Measurements from ENCODE around the gene TTC27. TPM values are rescaled to one million over a fixed set of nuclear protein-coding genes. Genes with fewer than 3 reads are reported as not detected.

The TTC27 gene
- total RNA-seq, 5 donors from 2014 or later (not counting 1 experiment from before 2014, with no cell fraction given): 17.9 to 23.3 (median 21.6) TPM

GRCh38 chr2:32858713-32859112 lies 230.9 kb downstream of the TTC27 start:
- Histone ChIP-seq H3K27ac (ENCODE audit: low read length) (no peak overlapping the region), H3K4me3 (ENCODE audit: control insufficient read depth in 1 of 2, extremely low read depth in 1 of 2, low read length in 1 of 2) (no peak overlapping the region), H3K4me1 (ENCODE audit: control insufficient read depth in 1 of 2, extremely low read depth in 1 of 2, insufficient read depth in 2 of 2, low read length in 2 of 2) (no peaks in the 10 kb centered on the region), H3K9me3 (no peaks in the 10 kb centered on the region), H3K36me3 (ENCODE audit: control insufficient read depth in 2 of 2, extremely low read depth in 1 of 2, insufficient read depth in 1 of 2, low read length in 1 of 2) (no peaks in the 10 kb centered on the region), H3K27me3 (replicated peaks in 1 of 2; ENCODE audit: control insufficient read depth in 2 of 2, extremely low read depth in 1 of 2, insufficient read depth in 2 of 2, low read length in 1 of 2) (peaks cover 0 to 19% of the 10 kb centered on the region in 2 experiments)
- ChIA-PET CTCF (no interaction called here), POLR2A (no interaction called here)
- DNase-seq: no peak
- Mint-ChIP-seq H3K9me3 (no peaks in the 10 kb centered on the region), H3K4me3 (no peak overlapping the region), H3K36me3 (no peaks in the 10 kb centered on the region), H3K27ac (no peak overlapping the region), H3K27me3 (peaks cover 11 to 18% of the 10 kb centered on the region in 2 donors), H3K4me1 (peaks cover 0 to 2% (median 0%) of the 10 kb centered on the region in 3 donors)
- WGBS (ENCODE audit: insufficient coverage): 97% methylated on average over 5 of the region's 8 CpGs
- ATAC-seq (replicated peaks in 1 of 4): no peak

- CTCF ChIA-PET: no interaction called here
- Histone ChIP-seq H3K9me3 (no peaks in the 10 kb centered on the region), H3K4me3 (ENCODE audit: control insufficient read depth in 1 of 2, extremely low read depth in 1 of 2, low read length in 1 of 2) (no peak overlapping the region), H3K4me1 (ENCODE audit: control insufficient read depth in 1 of 2, extremely low read depth in 1 of 2, insufficient read depth in 2 of 2, low read length in 2 of 2) (no peaks in the 10 kb centered on the region), H3K27me3 (replicated peaks in 1 of 2; ENCODE audit: control insufficient read depth in 2 of 2, extremely low read depth in 1 of 2, insufficient read depth in 2 of 2, low read length in 1 of 2) (peaks cover 0 to 12% of the 10 kb centered on the region in 2 experiments), H3K27ac (ENCODE audit: low read length) (no peak overlapping the region), H3K36me3 (ENCODE audit: control insufficient read depth in 2 of 2, extremely low read depth in 1 of 2, insufficient read depth in 1 of 2, low read length in 1 of 2) (no peaks in the 10 kb centered on the region)
- no peaks in the 10 kb centered on the region for H3K36me3 Mint-ChIP-seq
- H3K4me3 Mint-ChIP-seq: no peak overlapping the region
- peaks cover 0 to 2% (median 0%) of the 10 kb centered on the region in 3 donors for H3K4me1 Mint-ChIP-seq
- POLR2A ChIA-PET: no interaction called here
- H3K27me3 Mint-ChIP-seq: peaks cover 2 to 12% of the 10 kb centered on the region in 2 donors
- H3K9me3 Mint-ChIP-seq: no peaks in the 10 kb centered on the region
- no peak for ATAC-seq (replicated peaks in 1 of 4)
- H3K27ac Mint-ChIP-seq: no peak overlapping the region
- no peak for DNase-seq
These were observed 232.5 kb downstream of the TTC27 start for GRCh38 chr2:32860385-32860784.

DNA sequence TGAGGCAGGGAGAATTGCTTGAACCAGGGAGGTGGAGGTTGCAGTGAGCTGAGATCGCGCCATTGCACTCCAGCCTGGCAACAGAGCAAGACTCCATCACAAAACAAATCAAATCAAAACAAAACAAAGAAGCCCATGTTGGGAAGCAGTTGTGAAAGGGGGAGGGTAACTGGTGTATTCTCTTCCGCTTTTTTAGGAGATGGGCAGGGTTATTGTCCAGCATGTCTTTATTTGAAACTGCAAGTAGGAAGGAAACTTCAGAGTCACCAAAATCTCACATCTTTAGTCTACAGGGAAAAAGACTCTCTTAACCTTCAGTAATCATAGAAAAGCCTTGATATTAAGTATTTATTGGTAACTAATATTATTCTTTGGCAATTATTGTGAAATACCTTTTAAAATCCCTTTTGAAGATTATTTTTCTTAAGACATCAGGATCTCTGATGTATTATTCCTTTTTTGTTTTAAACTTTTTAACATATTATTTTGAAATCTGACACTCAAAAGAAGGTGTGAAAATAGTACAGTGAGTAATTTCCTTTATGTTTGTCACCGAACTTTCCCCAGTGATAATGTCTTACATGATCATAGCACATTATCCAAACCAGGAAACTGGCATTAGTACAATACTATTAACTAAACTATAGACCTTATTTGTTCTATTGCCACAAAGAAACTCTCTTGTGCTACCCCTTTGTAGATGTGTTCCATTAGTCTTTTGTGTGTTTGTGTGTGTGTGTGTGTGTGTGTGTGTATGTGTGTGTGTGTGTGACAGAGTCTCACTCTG lies 234.6 kb downstream of the TTC27 start:
- no peak for ATAC-seq (replicated peaks in 1 of 4)
- no peak overlapping the region for H3K4me3 Mint-ChIP-seq

GRCh38 chr2:32863326-32863725 lies 235.5 kb downstream of the TTC27 start:
- Histone ChIP-seq H3K9me3 (no peaks in the 10 kb centered on the region), H3K4me1 (ENCODE audit: control insufficient read depth in 1 of 2, extremely low read depth in 1 of 2, insufficient read depth in 2 of 2, low read length in 2 of 2) (no peaks in the 10 kb centered on the region), H3K36me3 (ENCODE audit: control insufficient read depth in 2 of 2, extremely low read depth in 1 of 2, insufficient read depth in 1 of 2, low read length in 1 of 2) (no peaks in the 10 kb centered on the region), H3K27me3 (replicated peaks in 1 of 2; ENCODE audit: control insufficient read depth in 2 of 2, extremely low read depth in 1 of 2, insufficient read depth in 2 of 2, low read length in 1 of 2) (peaks cover 0 to 5% of the 10 kb centered on the region in 2 experiments), H3K4me3 (ENCODE audit: control insufficient read depth in 1 of 2, extremely low read depth in 1 of 2, low read length in 1 of 2) (no peak overlapping the region), H3K27ac (ENCODE audit: low read length) (no peak overlapping the region)
- ATAC-seq (replicated peaks in 1 of 4): no peak
- Mint-ChIP-seq H3K4me1 (peaks cover 0 to 2% (median 0%) of the 10 kb centered on the region in 3 donors), H3K9me3 (no peaks in the 10 kb centered on the region), H3K27me3 (peaks cover 0 to 3% of the 10 kb centered on the region in 2 donors), H3K4me3 (no peak overlapping the region), H3K27ac (no peak overlapping the region), H3K36me3 (no peaks in the 10 kb centered on the region)
- no peak for DNase-seq
- ChIA-PET POLR2A (no interaction called here), CTCF (no interaction called here)
- 80% methylated on average over 2 of the region's 2 CpGs for WGBS (ENCODE audit: insufficient coverage)

More for the DNA sequence above, 234.6 kb downstream of the TTC27 start:
- WGBS (ENCODE audit: insufficient coverage): no CpG with 5 or more reads among the region's 4 CpGs
- Histone ChIP-seq H3K27ac (ENCODE audit: low read length) (no peak overlapping the region), H3K27me3 (replicated peaks in 1 of 2; ENCODE audit: control insufficient read depth in 2 of 2, extremely low read depth in 1 of 2, insufficient read depth in 2 of 2, low read length in 1 of 2) (peaks cover 0 to 5% of the 10 kb centered on the region in 2 experiments), H3K4me3 (ENCODE audit: control insufficient read depth in 1 of 2, extremely low read depth in 1 of 2, low read length in 1 of 2) (no peak overlapping the region), H3K36me3 (ENCODE audit: control insufficient read depth in 2 of 2, extremely low read depth in 1 of 2, insufficient read depth in 1 of 2, low read length in 1 of 2) (no peaks in the 10 kb centered on the region), H3K9me3 (no peaks in the 10 kb centered on the region), H3K4me1 (ENCODE audit: control insufficient read depth in 1 of 2, extremely low read depth in 1 of 2, insufficient read depth in 2 of 2, low read length in 2 of 2) (no peaks in the 10 kb centered on the region)
- CTCF ChIA-PET: no interaction called here
- Mint-ChIP-seq H3K4me1 (peaks cover 0 to 2% (median 0%) of the 10 kb centered on the region in 3 donors), H3K9me3 (no peaks in the 10 kb centered on the region), H3K36me3 (no peaks in the 10 kb centered on the region), H3K27me3 (peaks cover 3 to 7% of the 10 kb centered on the region in 2 donors), H3K27ac (no peak overlapping the region)
- DNase-seq: no peak
- POLR2A ChIA-PET: no interaction called here

GRCh38 chr2:32863803-32864202 lies 236.0 kb downstream of the TTC27 start:
- peaks cover 0 to 3% of the 10 kb centered on the region in 2 donors for H3K27me3 Mint-ChIP-seq
- no peak overlapping the region for H3K4me3 Mint-ChIP-seq
- no peak for ATAC-seq (replicated peaks in 1 of 4)
- no peak overlapping the region for H3K27ac ChIP-seq (ENCODE audit: low read length)
- H3K36me3 Mint-ChIP-seq: no peaks in the 10 kb centered on the region
- H3K4me3 ChIP-seq (ENCODE audit: control insufficient read depth in 1 of 2, extremely low read depth in 1 of 2, low read length in 1 of 2): no peak overlapping the region
- ChIA-PET CTCF (interaction anchor here in 1 of 2 donors (0.7 kb wide), 1 partner anchor 38 kb away, joined by 3 read pairs; no protein-coding TSS in a partner anchor), POLR2A (no interaction called here)
- no peaks in the 10 kb centered on the region for H3K9me3 Mint-ChIP-seq
- no peak for DNase-seq
- H3K4me1 Mint-ChIP-seq: peaks cover 0 to 2% (median 0%) of the 10 kb centered on the region in 3 donors
- no peaks in the 10 kb centered on the region for H3K4me1 ChIP-seq (ENCODE audit: control insufficient read depth in 1 of 2, extremely low read depth in 1 of 2, insufficient read depth in 2 of 2, low read length in 2 of 2)
- peaks cover 0 to 5% of the 10 kb centered on the region in 2 experiments for H3K27me3 ChIP-seq (replicated peaks in 1 of 2; ENCODE audit: control insufficient read depth in 2 of 2, extremely low read depth in 1 of 2, insufficient read depth in 2 of 2, low read length in 1 of 2)
- no peaks in the 10 kb centered on the region for H3K9me3 ChIP-seq
- no peaks in the 10 kb centered on the region for H3K36me3 ChIP-seq (ENCODE audit: control insufficient read depth in 2 of 2, extremely low read depth in 1 of 2, insufficient read depth in 1 of 2, low read length in 1 of 2)
- 94% methylated on average over 3 of the region's 7 CpGs for WGBS (ENCODE audit: insufficient coverage)
- H3K27ac Mint-ChIP-seq: no peak overlapping the region

GRCh38 chr2:32864334-32865111 lies 236.7 kb downstream of the TTC27 start:
- no peaks in the 10 kb centered on the region for H3K9me3 Mint-ChIP-seq
- ATAC-seq (replicated peaks in 1 of 4): no peak
- ChIA-PET POLR2A (no interaction called here), CTCF (interaction anchor here in 1 of 2 donors (0.7 kb wide), 1 partner anchor 37 kb away, joined by 3 read pairs; no protein-coding TSS in a partner anchor)
- Histone ChIP-seq H3K27me3 (replicated peaks in 1 of 2; ENCODE audit: control insufficient read depth in 2 of 2, extremely low read depth in 1 of 2, insufficient read depth in 2 of 2, low read length in 1 of 2) (peaks cover 0 to 5% of the 10 kb centered on the region in 2 experiments), H3K27ac (ENCODE audit: low read length) (no peak overlapping the region), H3K4me1 (ENCODE audit: control insufficient read depth in 1 of 2, extremely low read depth in 1 of 2, insufficient read depth in 2 of 2, low read length in 2 of 2) (no peaks in the 10 kb centered on the region), H3K9me3 (no peaks in the 10 kb centered on the region), H3K4me3 (ENCODE audit: control insufficient read depth in 1 of 2, extremely low read depth in 1 of 2, low read length in 1 of 2) (no peak overlapping the region), H3K36me3 (ENCODE audit: control insufficient read depth in 2 of 2, extremely low read depth in 1 of 2, insufficient read depth in 1 of 2, low read length in 1 of 2) (no peaks in the 10 kb centered on the region)
- H3K27ac Mint-ChIP-seq: no peak overlapping the region
- H3K36me3 Mint-ChIP-seq: no peaks in the 10 kb centered on the region
- DNase-seq: no peak
- WGBS (ENCODE audit: insufficient coverage): 90% methylated on average over 3 of the region's 7 CpGs
- H3K4me1 Mint-ChIP-seq: peaks cover 0 to 2% (median 0%) of the 10 kb centered on the region in 3 donors
- H3K4me3 Mint-ChIP-seq: no peak overlapping the region
- H3K27me3 Mint-ChIP-seq: peaks cover 0 to 3% of the 10 kb centered on the region in 2 donors

All from T-cell (primary cell).